HCT116 (cell line): Measurements from ENCODE around the gene EDEM3.

Experiments used
- CTCF ChIP-seq, 3 experiments: fragments of 200-600 bp in 1 of 3; sonication (generic) in 1 of 3; IDR thresholded peaks in 2 of 3; conservative IDR thresholded peaks in 1 of 3; 2 replicates each; pipeline ENCODE4 v1.5.1; 2012 to 2017; ENCODE audit warnings: low read depth in 2 of 3, low read length in 2 of 3, antibody characterized with exemption in 1 of 3, borderline replicate concordance in 1 of 3, control low read depth in 1 of 3, mild to moderate bottlenecking in 1 of 3, mixed read lengths in 1 of 3, mixed run types in 1 of 3, moderate library complexity in 1 of 3; ENCODE audit not compliant: insufficient read depth in 1 of 3
- EZH2 ChIP-seq: fragments of 200-600 bp; sonication (generic); IDR thresholded peaks from 2 replicates; pipeline ENCODE4 v1.6.1; 2017; ENCODE audit warnings: antibody characterized with exemption, mixed run types
- JUND ChIP-seq: IDR thresholded peaks from 2 replicates; pipeline ENCODE4 v1.6.1; 2012
- POLR2A ChIP-seq: IDR thresholded peaks from 2 replicates; pipeline ENCODE4 v1.7.0; 2011; ENCODE audit warnings: borderline replicate concordance; ENCODE audit not compliant: insufficient read depth, insufficient read length; ENCODE audit errors: extremely low read depth
- RAD21 ChIP-seq: IDR thresholded peaks from 2 replicates; pipeline ENCODE4 v1.6.1; 2012; ENCODE audit warnings: low read depth, mild to moderate bottlenecking
- REST ChIP-seq: IDR thresholded peaks from 2 replicates; pipeline ENCODE4 v1.6.1; 2012; ENCODE audit warnings: low read depth
- ZBTB33 ChIP-seq: IDR thresholded peaks from 2 replicates; pipeline ENCODE4 v1.6.1; 2011; ENCODE audit warnings: mild to moderate bottlenecking, low read length, moderate library complexity; ENCODE audit not compliant: insufficient replicate concordance; ENCODE audit errors: extremely low read depth

- TF ChIP-seq CTCF (IDR thresholded peaks at IDR 0.05 in 2 of 3, conservative IDR thresholded peaks at IDR 0.05 in 1 of 3; ENCODE audit: borderline replicate concordance in 1 of 3, insufficient read depth in 1 of 3, low read depth in 2 of 3, low read length in 2 of 3) (no peak), JUND (no peak), EZH2 (no peak), POLR2A (no peak), ZBTB33 (no peak), REST (no peak), RAD21 (no peak)
Observed at GRCh38 chr1:184759651-184760050, 5.0 kb upstream of the EDEM3 start.
